ENCODE measurements around the gene BLTP3B.

BLTP3B gene

DNA sequence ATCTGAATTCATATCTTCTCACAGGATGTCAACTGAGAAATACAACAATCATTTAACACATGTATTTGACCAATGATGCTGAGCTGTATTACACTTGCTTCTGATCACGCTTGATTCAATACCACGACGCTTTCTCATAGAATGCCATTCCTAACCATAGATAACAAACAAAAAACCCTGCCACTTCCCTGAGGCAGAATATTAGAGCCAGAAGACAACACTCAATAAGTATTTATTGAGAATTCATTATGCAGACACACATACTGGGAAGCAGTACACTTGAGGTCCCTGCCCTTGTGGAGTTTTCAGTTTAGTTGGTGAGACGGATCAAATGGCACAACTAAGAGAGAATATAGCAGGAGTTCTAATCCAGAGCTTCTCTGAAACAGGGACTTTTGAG is 32.4 kb downstream of the BLTP3B start:
- no peak for DNase-seq

- no peak for DNase-seq
These were observed 35.8 kb downstream of the BLTP3B start for GRCh38 chr12:100106861-100107260.

GRCh38 chr12:100105661-100106060 is 37.0 kb downstream of the BLTP3B start:
- DNase-seq = no peak

- no peak for DNase-seq
These were observed 41.7 kb downstream of the BLTP3B start for GRCh38 chr12:100101000-100101399.

Data from cortex of kidney (tissue), 1 donor.